Astrocyte of the cerebellum (primary cell): ENCODE data around the gene KREMEN1.

Source experiments
- DNase-seq: peaks from one replicate; pipeline ENCODE4 v3.0.0-alpha.2; 2011; ENCODE audit warnings: low read depth
- H3K4me3 ChIP-seq: 2 replicates; pipeline ENCODE4 v1.5.1; 2011; ENCODE audit warnings: mild to moderate bottlenecking, low read depth, low read length, moderate library complexity
- CTCF ChIP-seq: IDR thresholded peaks from 2 replicates; pipeline ENCODE4 v1.5.1; 2012; ENCODE audit warnings: low read length, low read depth, moderate library complexity, mild to moderate bottlenecking; ENCODE audit errors: missing control alignments
- in situ Hi-C: cut with HindIII; loops from 2 replicates; pipeline ENCODE4 v1.10.0; 2017; ENCODE audit warnings: low sequenced_read_pairs

Gene KREMEN1

GRCh38 chr22:29049655-29050263 lies 23.1 kb upstream of the KREMEN1 start:
- no peak overlapping the region for H3K4me3 ChIP-seq
- in situ Hi-C loops: no loop called here
- no peak for DNase-seq
- TF ChIP-seq CTCF: no peak

GRCh38 chr22:29050457-29050856 lies 22.4 kb upstream of the KREMEN1 start:
- DNase-seq: no peak
- no peak overlapping the region for H3K4me3 ChIP-seq
- in situ Hi-C loops: no loop called here
- TF ChIP-seq CTCF: no peak

GRCh38 chr22:29053048-29053702 lies 19.7 kb upstream of the KREMEN1 start:
- no peak overlapping the region for H3K4me3 ChIP-seq
- no peak for TF ChIP-seq CTCF
- in situ Hi-C loops: no loop called here
- no peak for DNase-seq

- in situ Hi-C loops: no loop called here
These were observed 18.5 kb upstream of the KREMEN1 start for GRCh38 chr22:29054251-29054767.

GRCh38 chr22:29055192-29055830 lies 17.5 kb upstream of the KREMEN1 start:
- H3K4me3 ChIP-seq: no peak overlapping the region
- DNase-seq: no peak
- TF ChIP-seq CTCF: no peak
- in situ Hi-C loops: no loop called here

More at GRCh38 chr22:29054251-29054767, 18.5 kb upstream of the KREMEN1 start:
- DNase-seq: no peak
- TF ChIP-seq CTCF: no peak
- no peak overlapping the region for H3K4me3 ChIP-seq

GRCh38 chr22:29056472-29056871 lies 16.4 kb upstream of the KREMEN1 start:
- DNase-seq: no peak
- TF ChIP-seq CTCF: no peak
- in situ Hi-C loops: no loop called here
- H3K4me3 ChIP-seq: no peak overlapping the region
